Adrenal gland (tissue), 5 donors: ENCODE measurements around the gene CNOT2.

Experiments
- POLR2A ChIP-seq, 2 donors: fragments of 450-650 bp; IDR thresholded peaks; one replicate each; pipeline ENCODE4 v1.6.1; 2017; ENCODE audit warnings: antibody characterized with exemption in 2 of 2, mild to moderate bottlenecking in 2 of 2, moderate library complexity in 1 of 2
- TF ChIP-seq, protein P1 (sequence below), 6 experiments: fragments of 450-650 bp in 4 of 6; fragments of 200-600 bp in 2 of 6; sonication (generic) in 1 of 6; IDR thresholded peaks; 1 replicate in 5 of 6; 2 replicates in 1 of 6; pipeline versions ENCODE4 v1.5.1 to v1.8.0; 2016 to 2021; ENCODE audit warnings: antibody characterized with exemption in 6 of 6, mild to moderate bottlenecking in 2 of 6, moderate library complexity in 1 of 6
- donor health status: DM: no; HTN: no; CAD: no.

DNA sequence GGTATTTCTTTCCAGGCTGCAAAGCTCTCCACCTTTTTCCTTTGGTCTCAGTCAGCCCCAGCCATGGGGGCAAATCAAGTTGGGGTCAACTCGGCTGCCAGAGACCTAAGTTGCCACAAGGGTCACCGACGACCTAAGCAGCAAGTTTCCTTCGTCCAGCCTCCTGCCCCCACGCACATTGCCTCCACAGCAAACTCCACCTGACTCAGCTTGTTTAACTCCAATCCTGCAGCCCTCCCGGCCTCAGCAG lies 122.1 kb downstream of the CNOT2 start:
- TF ChIP-seq, protein P1, sequence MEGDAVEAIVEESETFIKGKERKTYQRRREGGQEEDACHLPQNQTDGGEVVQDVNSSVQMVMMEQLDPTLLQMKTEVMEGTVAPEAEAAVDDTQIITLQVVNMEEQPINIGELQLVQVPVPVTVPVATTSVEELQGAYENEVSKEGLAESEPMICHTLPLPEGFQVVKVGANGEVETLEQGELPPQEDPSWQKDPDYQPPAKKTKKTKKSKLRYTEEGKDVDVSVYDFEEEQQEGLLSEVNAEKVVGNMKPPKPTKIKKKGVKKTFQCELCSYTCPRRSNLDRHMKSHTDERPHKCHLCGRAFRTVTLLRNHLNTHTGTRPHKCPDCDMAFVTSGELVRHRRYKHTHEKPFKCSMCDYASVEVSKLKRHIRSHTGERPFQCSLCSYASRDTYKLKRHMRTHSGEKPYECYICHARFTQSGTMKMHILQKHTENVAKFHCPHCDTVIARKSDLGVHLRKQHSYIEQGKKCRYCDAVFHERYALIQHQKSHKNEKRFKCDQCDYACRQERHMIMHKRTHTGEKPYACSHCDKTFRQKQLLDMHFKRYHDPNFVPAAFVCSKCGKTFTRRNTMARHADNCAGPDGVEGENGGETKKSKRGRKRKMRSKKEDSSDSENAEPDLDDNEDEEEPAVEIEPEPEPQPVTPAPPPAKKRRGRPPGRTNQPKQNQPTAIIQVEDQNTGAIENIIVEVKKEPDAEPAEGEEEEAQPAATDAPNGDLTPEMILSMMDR (IDR thresholded peaks at IDR 0.05) = no peak
- TF ChIP-seq POLR2A (IDR thresholded peaks at IDR 0.05) = no peak
